Hepatocyte (in vitro differentiated cells): ENCODE results near the gene PDSS2.

ENCODE experiments used
- EZH2 ChIP-seq: fragments of 200-600 bp; sonication (generic); IDR thresholded peaks from 2 replicates; pipeline ENCODE4 v1.6.1; 2016; ENCODE audit warnings: antibody characterized with exemption, mild to moderate bottlenecking, borderline replicate concordance
- EZH2phosphoT487 ChIP-seq: fragments of 200-600 bp; sonication (generic); IDR thresholded peaks from one replicate; pipeline ENCODE4 v1.6.1; 2018; ENCODE audit warnings: antibody characterized with exemption, mild to moderate bottlenecking, low read depth, moderate library complexity; ENCODE audit not compliant: unreplicated experiment, severe bottlenecking
- TF ChIP-seq, protein P1 (sequence below): fragments of 200-600 bp; sonication (generic); IDR thresholded peaks from 2 replicates; pipeline ENCODE4 v1.5.1; 2016; ENCODE audit warnings: antibody characterized with exemption, mild to moderate bottlenecking; ENCODE audit not compliant: poor library complexity

DNA sequence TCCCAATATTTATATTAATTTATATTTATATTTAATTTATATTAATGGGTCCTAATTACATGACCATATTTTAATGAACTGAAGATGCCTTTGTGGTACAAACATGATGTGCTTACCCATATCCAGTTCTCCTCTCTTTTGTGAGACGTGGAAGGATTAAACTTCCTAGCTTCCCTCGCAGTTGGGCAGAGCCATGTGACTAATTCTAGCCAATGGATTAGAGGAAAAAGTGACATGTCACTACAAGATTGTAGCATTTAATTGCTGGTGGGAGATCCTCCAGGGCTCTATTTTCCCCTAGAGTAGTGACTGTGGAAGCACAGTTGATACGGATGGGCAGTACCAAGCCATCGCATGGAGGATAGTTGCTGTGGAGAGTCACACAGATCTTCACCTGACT lies 25.8 kb upstream of the PDSS2 start:
- TF ChIP-seq, protein P1, sequence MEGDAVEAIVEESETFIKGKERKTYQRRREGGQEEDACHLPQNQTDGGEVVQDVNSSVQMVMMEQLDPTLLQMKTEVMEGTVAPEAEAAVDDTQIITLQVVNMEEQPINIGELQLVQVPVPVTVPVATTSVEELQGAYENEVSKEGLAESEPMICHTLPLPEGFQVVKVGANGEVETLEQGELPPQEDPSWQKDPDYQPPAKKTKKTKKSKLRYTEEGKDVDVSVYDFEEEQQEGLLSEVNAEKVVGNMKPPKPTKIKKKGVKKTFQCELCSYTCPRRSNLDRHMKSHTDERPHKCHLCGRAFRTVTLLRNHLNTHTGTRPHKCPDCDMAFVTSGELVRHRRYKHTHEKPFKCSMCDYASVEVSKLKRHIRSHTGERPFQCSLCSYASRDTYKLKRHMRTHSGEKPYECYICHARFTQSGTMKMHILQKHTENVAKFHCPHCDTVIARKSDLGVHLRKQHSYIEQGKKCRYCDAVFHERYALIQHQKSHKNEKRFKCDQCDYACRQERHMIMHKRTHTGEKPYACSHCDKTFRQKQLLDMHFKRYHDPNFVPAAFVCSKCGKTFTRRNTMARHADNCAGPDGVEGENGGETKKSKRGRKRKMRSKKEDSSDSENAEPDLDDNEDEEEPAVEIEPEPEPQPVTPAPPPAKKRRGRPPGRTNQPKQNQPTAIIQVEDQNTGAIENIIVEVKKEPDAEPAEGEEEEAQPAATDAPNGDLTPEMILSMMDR, result no peak
- TF ChIP-seq EZH2 (no peak), EZH2phosphoT487 (no peak)
